ENCODE results near the gene DENND1A.

DNA sequence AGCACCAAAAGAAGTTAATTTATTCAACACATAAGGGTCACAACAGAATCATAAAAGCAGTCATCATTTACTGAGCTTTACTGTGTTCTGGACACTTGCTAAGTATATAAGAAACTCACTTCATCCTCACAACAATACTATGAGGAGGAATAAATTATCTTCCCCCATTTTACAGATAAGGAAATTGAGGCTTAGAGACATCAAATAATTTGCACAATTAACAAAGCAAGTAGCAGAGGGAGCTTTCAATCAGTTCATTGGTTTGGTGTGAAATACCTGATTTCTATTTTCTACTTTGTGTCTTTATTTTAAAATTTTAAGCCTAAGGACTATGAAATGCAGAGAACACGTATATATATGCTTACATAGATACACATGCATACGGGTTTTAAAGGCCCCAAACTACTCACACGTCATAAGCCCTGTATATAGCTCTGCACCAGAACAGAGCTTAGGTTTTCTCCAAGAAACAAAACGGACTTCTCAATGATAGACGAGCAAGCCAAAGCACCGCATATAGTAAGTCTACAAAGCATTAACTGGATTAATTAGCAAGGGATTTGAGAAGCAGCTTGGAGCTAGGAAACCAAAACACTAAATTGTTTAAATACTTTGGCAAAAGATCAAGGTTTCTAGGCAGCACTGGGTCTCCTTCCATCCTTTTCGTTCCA, 95.6 kb downstream of the DENND1A start:
- TF ChIP-seq, protein P1, sequence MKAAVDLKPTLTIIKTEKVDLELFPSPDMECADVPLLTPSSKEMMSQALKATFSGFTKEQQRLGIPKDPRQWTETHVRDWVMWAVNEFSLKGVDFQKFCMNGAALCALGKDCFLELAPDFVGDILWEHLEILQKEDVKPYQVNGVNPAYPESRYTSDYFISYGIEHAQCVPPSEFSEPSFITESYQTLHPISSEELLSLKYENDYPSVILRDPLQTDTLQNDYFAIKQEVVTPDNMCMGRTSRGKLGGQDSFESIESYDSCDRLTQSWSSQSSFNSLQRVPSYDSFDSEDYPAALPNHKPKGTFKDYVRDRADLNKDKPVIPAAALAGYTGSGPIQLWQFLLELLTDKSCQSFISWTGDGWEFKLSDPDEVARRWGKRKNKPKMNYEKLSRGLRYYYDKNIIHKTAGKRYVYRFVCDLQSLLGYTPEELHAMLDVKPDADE (IDR thresholded peaks at IDR 0.05), result no peak
- TF ChIP-seq, protein P2, sequence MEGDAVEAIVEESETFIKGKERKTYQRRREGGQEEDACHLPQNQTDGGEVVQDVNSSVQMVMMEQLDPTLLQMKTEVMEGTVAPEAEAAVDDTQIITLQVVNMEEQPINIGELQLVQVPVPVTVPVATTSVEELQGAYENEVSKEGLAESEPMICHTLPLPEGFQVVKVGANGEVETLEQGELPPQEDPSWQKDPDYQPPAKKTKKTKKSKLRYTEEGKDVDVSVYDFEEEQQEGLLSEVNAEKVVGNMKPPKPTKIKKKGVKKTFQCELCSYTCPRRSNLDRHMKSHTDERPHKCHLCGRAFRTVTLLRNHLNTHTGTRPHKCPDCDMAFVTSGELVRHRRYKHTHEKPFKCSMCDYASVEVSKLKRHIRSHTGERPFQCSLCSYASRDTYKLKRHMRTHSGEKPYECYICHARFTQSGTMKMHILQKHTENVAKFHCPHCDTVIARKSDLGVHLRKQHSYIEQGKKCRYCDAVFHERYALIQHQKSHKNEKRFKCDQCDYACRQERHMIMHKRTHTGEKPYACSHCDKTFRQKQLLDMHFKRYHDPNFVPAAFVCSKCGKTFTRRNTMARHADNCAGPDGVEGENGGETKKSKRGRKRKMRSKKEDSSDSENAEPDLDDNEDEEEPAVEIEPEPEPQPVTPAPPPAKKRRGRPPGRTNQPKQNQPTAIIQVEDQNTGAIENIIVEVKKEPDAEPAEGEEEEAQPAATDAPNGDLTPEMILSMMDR (conservative IDR thresholded peaks at IDR 0.05; ENCODE audit: low read depth in 2 of 2), result no peak
